ENCODE data around the gene GMPS. TPM values are rescaled to one million over a fixed set of nuclear protein-coding genes. Genes with fewer than 3 reads are reported as not detected.

Gene GMPS
- total RNA-seq, 1 donor from 2014 or later, result 28.1 TPM

DNA sequence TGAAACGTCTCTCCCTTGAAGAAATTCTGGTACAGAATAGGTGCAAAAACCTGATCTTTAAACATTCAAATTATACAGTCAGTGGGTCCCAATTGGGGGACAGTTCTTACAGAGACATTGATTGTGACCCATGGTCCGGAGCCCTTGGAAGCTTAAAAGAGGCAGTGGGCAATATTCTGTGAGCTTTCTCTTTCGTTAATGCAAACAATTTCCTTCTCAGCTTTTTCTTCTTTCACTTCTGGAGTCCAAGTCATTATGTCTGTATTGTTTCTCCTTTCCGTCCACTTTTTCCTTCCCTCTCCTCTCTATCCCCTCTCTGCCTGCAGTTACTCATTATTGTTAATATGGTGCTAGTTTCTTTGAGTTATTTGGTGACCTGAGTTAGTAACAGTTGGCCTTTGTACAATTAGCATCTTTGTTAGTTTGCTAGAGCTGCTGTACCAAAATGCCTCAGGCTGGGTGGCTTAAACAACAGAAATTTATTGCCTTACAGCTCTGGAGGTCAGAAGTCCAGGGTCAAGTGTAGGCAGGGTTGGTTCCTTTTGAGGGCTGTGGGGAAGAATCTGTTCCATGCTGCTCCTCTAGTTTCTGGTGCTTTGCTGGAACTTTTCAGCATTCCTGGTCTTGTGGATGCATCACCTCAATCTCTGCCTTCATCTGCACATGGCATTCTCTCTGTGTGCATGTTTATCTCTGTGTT is 102.6 kb downstream of the GMPS start:
- intact Hi-C loops (cut with DNase I), result no loop called here
- no peak for ATAC-seq
- no peak for DNase-seq (ENCODE audit: missing footprints)

- intact Hi-C loops (cut with DNase I), result no loop called here
- no peak for DNase-seq (ENCODE audit: missing footprints)
- no peak for ATAC-seq
Measured at GRCh38 chr3:155978324-155978723, 107.9 kb downstream of the GMPS start.

GRCh38 chr3:155979746-155980145 is 109.3 kb downstream of the GMPS start:
- intact Hi-C loops (cut with DNase I), result no loop called here
- no peak for ATAC-seq

DNA sequence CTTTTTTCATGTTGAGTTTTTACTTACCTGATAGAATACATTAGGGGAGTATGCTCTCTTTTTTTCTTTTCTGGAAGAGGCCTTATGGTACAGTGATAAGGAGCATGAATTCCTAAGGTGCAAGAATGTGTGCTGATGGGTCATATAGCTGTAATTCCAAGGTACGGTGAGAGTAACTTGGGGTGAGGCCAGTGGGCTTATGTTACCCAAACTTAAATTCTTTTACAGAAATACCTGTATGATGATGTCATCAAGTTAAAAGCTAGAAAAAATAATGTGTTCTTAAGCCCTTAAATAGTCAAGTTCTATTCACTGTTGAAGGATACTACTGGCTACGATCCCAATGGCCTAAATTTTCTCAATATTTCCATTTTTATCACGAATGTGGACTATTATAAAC is 111.2 kb downstream of the GMPS start:
- ATAC-seq (no peak), DNase-seq (ENCODE audit: missing footprints) (no peak)
- intact Hi-C loops (cut with DNase I), result no loop called here

More at GRCh38 chr3:155979746-155980145, 109.3 kb downstream of the GMPS start:
- DNase-seq (ENCODE audit: missing footprints), result no peak

GRCh38 chr3:155983834-155984474 is 113.5 kb downstream of the GMPS start:
- no peak for ATAC-seq
- intact Hi-C loops (cut with DNase I), result no loop called here
- no peak for DNase-seq (ENCODE audit: missing footprints)

DNA sequence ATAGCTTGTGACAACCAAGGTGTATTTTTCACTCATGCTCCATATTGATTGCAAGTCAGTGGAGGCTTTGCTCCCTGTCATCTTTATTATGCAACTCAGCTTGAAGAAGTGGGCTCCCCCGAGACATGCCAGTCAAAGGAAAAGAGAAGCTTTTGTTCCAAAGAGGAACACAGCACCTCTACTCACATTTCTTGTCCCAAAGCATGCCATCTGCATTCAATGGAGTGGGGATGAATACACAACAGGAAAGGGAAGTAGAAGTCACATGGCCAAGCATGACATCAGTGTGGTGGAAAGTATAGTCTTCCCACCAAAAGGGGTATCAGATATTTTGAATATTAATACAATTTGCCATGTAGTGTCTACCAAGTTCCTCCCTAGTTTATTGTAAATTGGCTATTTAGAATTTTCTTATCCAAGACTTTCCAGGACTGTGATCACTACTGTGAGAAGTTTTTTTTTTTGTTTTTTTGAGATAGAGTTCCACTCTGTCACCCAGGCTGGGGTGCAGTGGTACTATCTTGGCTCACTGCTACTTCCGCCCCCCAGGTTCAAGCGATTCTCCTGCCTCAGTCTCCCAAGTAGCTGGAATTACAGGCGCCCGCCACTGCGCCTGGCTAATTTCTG is 114.5 kb downstream of the GMPS start:
- intact Hi-C loops (cut with DNase I), result no loop called here
- DNase-seq (ENCODE audit: missing footprints), result no peak
- no peak for ATAC-seq

GRCh38 chr3:155989536-155989935 is 119.1 kb downstream of the GMPS start:
- ATAC-seq, result no peak
- no peak for DNase-seq (ENCODE audit: missing footprints)
- intact Hi-C loops (cut with DNase I), result no loop called here

DNA sequence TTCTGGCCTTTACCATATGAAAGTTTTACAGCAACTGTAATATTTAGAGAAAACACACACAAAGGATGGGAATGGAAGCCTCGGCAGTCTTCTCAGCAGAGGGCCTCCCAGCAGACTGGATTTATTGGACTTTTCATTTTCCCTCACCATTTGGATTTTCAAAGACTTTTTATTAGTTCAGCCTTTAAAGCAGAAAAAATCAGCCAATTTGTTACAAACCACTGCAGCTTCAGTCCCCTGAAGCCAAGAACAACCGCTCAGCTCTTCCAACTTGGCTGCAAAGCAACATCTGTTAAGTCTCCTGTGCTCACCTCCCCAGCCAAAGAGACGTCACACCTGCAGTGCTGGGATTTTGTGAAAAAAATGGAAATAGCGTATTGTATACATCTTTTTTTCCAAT is 120.8 kb downstream of the GMPS start:
- no peak for ATAC-seq

DNA sequence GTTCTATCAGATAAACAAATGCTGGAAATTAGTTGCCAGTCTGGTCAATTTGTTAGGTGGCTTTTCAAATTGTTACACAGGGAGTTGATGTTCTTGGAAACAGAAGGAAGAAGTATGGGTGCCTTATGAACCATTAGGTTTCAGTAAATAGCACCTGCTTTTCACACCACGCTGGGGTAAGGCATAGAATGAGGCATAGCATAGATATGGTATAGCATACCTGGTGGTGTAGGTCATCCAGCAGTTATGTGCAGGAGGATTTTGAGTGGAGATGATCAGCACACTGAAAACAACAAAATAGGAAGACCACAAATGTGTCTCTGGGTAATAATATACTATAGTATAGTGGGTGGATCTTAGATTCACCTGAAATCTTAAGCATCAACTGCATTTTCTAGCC is 121.4 kb downstream of the GMPS start:
- no peak for ATAC-seq
- intact Hi-C loops (cut with DNase I), result no loop called here
- DNase-seq (ENCODE audit: missing footprints), result no peak

More for the DNA sequence above, 120.8 kb downstream of the GMPS start:
- no peak for DNase-seq (ENCODE audit: missing footprints)
- intact Hi-C loops (cut with DNase I), result no loop called here

Other genes with a start within 250 kb of the GMPS start
- 1.3 TPM for gene PLCH1, start 125.6 kb upstream of the GMPS start, total RNA-seq
- 6.6 TPM for gene C3orf33, start 64.4 kb upstream of the GMPS start, total RNA-seq
- 20.4 TPM for gene SLC33A1, start 16.2 kb upstream of the GMPS start, total RNA-seq
- 3.7 TPM for gene KCNAB1, start 249.9 kb downstream of the GMPS start, total RNA-seq